Liver (tissue), 9 donors: ENCODE measurements around the gene ETV4. TPM values are rescaled to one million over a fixed set of nuclear protein-coding genes. Genes with fewer than 3 reads are reported as not detected.

ENCODE experiments used
- DNase-seq: peaks from one replicate; pipeline ENCODE4 v3.0.0-alpha.2; 2017; ENCODE audit warnings: low spot score
- H3K27ac ChIP-seq, 2 donors: one replicate each; pipeline ENCODE4 v1.7.0; 2013; ENCODE audit warnings: inconsistent platforms in 2 of 2, low read length in 2 of 2, control low read depth in 1 of 2, low read depth in 1 of 2, mild to moderate bottlenecking in 1 of 2
- H3K27me3 ChIP-seq, 4 donors: one replicate each; pipeline versions ENCODE4 v1.6.1 to v1.7.0; 2013; ENCODE audit warnings: low read length in 3 of 4, inconsistent platforms in 1 of 4, mild to moderate bottlenecking in 1 of 4, moderate library complexity in 1 of 4; ENCODE audit not compliant: control insufficient read depth in 4 of 4, insufficient read depth in 4 of 4
- H3K36me3 ChIP-seq, 4 donors: one replicate each; pipeline versions ENCODE4 v1.6.1 to v1.7.0; 2013; ENCODE audit warnings: low read length in 3 of 4, mild to moderate bottlenecking in 3 of 4, low read depth in 1 of 4, moderate library complexity in 1 of 4; ENCODE audit not compliant: control insufficient read depth in 4 of 4, insufficient read depth in 3 of 4
- H3K4me1 ChIP-seq, 4 donors: one replicate each; pipeline versions ENCODE4 v1.6.1 to v1.7.0; 2013; ENCODE audit warnings: low read length in 3 of 4, mild to moderate bottlenecking in 3 of 4, moderate library complexity in 1 of 4; ENCODE audit not compliant: control insufficient read depth in 4 of 4, insufficient read depth in 4 of 4
- H3K4me3 ChIP-seq, 3 donors: one replicate each; pipeline versions ENCODE4 v1.6.1 to v1.7.0; 2013; ENCODE audit warnings: low read length in 3 of 3, control low read depth in 1 of 3, low read depth in 1 of 3, mild to moderate bottlenecking in 1 of 3
- H3K9ac ChIP-seq, 2 donors: one replicate each; pipeline ENCODE4 v1.7.0; 2013; ENCODE audit warnings: low read length in 2 of 2, mild to moderate bottlenecking in 2 of 2, moderate library complexity in 2 of 2, control low read depth in 1 of 2, low read depth in 1 of 2
- H3K9me3 ChIP-seq, 4 donors: one replicate each; pipeline versions ENCODE4 v1.6.1 to v1.7.0; 2013; ENCODE audit warnings: low read length in 3 of 4; ENCODE audit not compliant: control insufficient read depth in 4 of 4
- CTCF ChIP-seq: fragments of 150-350 bp; IDR thresholded peaks from 2 replicates; pipeline ENCODE4 v1.5.1; 2017; ENCODE audit warnings: improper control_type of control experiment, low read depth, low read length; ENCODE audit not compliant: missing input control
- EGR1 ChIP-seq, 2 donors: IDR thresholded peaks; 2 replicates each; pipeline ENCODE4 v1.6.1; 2016 to 2018; ENCODE audit warnings: antibody characterized with exemption in 2 of 2, low read depth in 2 of 2
- FOXA1 ChIP-seq: IDR thresholded peaks from 2 replicates; pipeline ENCODE4 v1.6.1; 2016; ENCODE audit warnings: antibody characterized with exemption
- FOXA2 ChIP-seq: IDR thresholded peaks from 2 replicates; pipeline ENCODE4 v1.6.1; 2016; ENCODE audit warnings: antibody characterized with exemption
- GABPA ChIP-seq, 2 donors: IDR thresholded peaks in 1 of 2; conservative IDR thresholded peaks in 1 of 2; 2 replicates each; pipeline ENCODE4 v1.6.1; 2016; ENCODE audit warnings: antibody characterized with exemption in 2 of 2, mild to moderate bottlenecking in 1 of 2, moderate library complexity in 1 of 2
- HNF4A ChIP-seq, 2 donors: conservative IDR thresholded peaks; 2 replicates each; pipeline ENCODE4 v1.6.1; 2016; ENCODE audit warnings: antibody characterized with exemption in 2 of 2, mild to moderate bottlenecking in 2 of 2
- HNF4G ChIP-seq: IDR thresholded peaks from 2 replicates; pipeline ENCODE4 v1.6.1; 2016; ENCODE audit warnings: antibody characterized with exemption
- JUND ChIP-seq, 2 donors: IDR thresholded peaks; 2 replicates each; pipeline ENCODE4 v1.6.1; 2016; ENCODE audit warnings: antibody characterized with exemption in 2 of 2
- MAX ChIP-seq: IDR thresholded peaks from 2 replicates; pipeline ENCODE4 v1.6.1; 2016; ENCODE audit warnings: antibody characterized with exemption
- NR2F2 ChIP-seq: IDR thresholded peaks from 2 replicates; pipeline ENCODE4 v1.6.1; 2016; ENCODE audit warnings: antibody characterized with exemption
- RAD21 ChIP-seq, 2 donors: IDR thresholded peaks; 2 replicates each; pipeline ENCODE4 v1.6.1; 2016; ENCODE audit warnings: antibody characterized with exemption in 2 of 2, mild to moderate bottlenecking in 2 of 2
- RXRA ChIP-seq, 2 donors: IDR thresholded peaks; 2 replicates each; pipeline ENCODE4 v1.6.1; 2017 to 2018; ENCODE audit warnings: antibody characterized with exemption in 2 of 2, mild to moderate bottlenecking in 1 of 2
- SP1 ChIP-seq: IDR thresholded peaks from 2 replicates; pipeline ENCODE4 v1.6.1; 2018; ENCODE audit warnings: antibody characterized with exemption, mild to moderate bottlenecking
- TAF1 ChIP-seq: conservative IDR thresholded peaks from 2 replicates; pipeline ENCODE4 v1.6.1; 2016; ENCODE audit warnings: antibody characterized with exemption, mild to moderate bottlenecking
- YY1 ChIP-seq: IDR thresholded peaks from 2 replicates; pipeline ENCODE4 v1.6.1; 2016; ENCODE audit warnings: antibody characterized with exemption, mild to moderate bottlenecking
- WGBS: extraction: QIAGEN DNeasy Blood & Tissue Kit; methylation state at CpG from one replicate; pipeline ENCODE4 v1.1.7; 2013; 5-methylcytosine and 5-hydroxymethylcytosine counted together
- polyA plus RNA-seq, 2 donors: library from polyadenylated mRNA; stranded (reverse) in 1 of 2; unstranded in 1 of 2; fragments of 200-250 nt in 1 of 2; fragments of >200 nt in 1 of 2; fragmentation: Nextera tagmentation in 1 of 2; extraction: Ambion mirVana in 1 of 2; gene quantifications; one replicate each; pipeline versions ENCODE4 v1.2.1 to v1.2.3, GENCODE V29; 2013 to 2015
- total RNA-seq, 2 donors: library from RNA; depleted of rRNA; stranded (reverse); fragments of >200 nt; gene quantifications; one replicate each; pipeline ENCODE4 v1.2.3, GENCODE V29; 2014
- TF ChIP-seq, protein P1 (sequence below): IDR thresholded peaks from 2 replicates; pipeline ENCODE4 v1.6.1; 2016; ENCODE audit warnings: antibody characterized with exemption
- TF ChIP-seq, protein P2 (sequence below): IDR thresholded peaks from 2 replicates; pipeline ENCODE4 v1.6.1; 2016; ENCODE audit warnings: antibody characterized with exemption, mild to moderate bottlenecking
- TF ChIP-seq, protein P3 (sequence below): IDR thresholded peaks from 2 replicates; pipeline ENCODE4 v1.6.1; 2016; ENCODE audit warnings: antibody characterized with exemption
- donor health status: healthy.
- donor health status: healthy.
- donor health status: healthy.
- donor health status: healthy.
- donor health status: healthy.

ETV4 gene
- total and polyA plus RNA-seq, 4 donors = 0.08 to 1.1 (median 0.46) TPM

DNA sequence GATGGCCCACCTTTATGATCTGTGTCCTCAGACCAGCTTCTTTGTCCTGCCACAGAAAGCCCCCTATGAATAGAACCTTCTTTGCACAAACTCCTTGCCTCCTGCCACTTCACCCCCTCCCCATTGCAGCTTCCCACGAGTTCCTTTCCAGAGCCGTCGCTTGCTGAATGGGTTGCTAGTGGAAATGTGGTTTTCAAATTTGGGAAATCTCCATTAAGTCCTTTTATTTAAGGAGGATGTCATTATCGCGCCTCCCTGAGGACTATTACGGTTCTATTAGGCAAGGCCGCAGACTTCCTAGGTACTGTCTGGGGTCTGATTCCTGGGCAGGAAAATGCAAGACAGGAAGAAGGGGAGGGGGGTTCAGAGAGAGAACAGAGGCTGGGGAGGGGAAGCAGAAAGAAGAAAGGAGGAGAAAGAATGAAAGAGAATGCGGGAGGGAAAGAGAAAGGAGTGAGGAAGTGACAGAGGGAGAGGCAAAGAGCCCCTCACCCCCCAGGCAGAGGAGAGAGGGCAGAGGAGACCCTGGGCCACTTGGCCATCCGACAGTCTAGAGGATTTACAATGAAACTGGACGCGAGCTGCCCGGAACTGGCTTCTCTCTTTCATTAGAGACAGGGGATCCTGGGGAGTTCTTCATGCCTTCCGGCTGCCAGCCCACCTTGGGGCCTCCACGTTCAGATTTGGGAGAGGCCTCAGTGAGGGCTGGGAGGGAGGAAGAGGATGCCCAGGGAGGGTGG is 31.7 kb upstream of the ETV4 start:
- no peak overlapping the region for H3K4me3 ChIP-seq
- H3K9ac ChIP-seq = no peak overlapping the region
- H3K4me1 ChIP-seq = peaks cover 0 to 3% (median 0%) of the 10 kb centered on the region in 4 donors
- H3K27ac ChIP-seq = no peak overlapping the region
- no peak for TF ChIP-seq GABPA (IDR thresholded peaks at IDR 0.05 in 1 of 2, conservative IDR thresholded peaks at IDR 0.05 in 1 of 2)
- no peak for TF ChIP-seq YY1
- no peak for TF ChIP-seq NR2F2
- TF ChIP-seq SP1 = no peak
- no peak for TF ChIP-seq HNF4G
- TF ChIP-seq, protein P1, sequence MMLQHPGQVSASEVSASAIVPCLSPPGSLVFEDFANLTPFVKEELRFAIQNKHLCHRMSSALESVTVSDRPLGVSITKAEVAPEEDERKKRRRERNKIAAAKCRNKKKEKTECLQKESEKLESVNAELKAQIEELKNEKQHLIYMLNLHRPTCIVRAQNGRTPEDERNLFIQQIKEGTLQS = no peak
- TF ChIP-seq, protein P2, sequence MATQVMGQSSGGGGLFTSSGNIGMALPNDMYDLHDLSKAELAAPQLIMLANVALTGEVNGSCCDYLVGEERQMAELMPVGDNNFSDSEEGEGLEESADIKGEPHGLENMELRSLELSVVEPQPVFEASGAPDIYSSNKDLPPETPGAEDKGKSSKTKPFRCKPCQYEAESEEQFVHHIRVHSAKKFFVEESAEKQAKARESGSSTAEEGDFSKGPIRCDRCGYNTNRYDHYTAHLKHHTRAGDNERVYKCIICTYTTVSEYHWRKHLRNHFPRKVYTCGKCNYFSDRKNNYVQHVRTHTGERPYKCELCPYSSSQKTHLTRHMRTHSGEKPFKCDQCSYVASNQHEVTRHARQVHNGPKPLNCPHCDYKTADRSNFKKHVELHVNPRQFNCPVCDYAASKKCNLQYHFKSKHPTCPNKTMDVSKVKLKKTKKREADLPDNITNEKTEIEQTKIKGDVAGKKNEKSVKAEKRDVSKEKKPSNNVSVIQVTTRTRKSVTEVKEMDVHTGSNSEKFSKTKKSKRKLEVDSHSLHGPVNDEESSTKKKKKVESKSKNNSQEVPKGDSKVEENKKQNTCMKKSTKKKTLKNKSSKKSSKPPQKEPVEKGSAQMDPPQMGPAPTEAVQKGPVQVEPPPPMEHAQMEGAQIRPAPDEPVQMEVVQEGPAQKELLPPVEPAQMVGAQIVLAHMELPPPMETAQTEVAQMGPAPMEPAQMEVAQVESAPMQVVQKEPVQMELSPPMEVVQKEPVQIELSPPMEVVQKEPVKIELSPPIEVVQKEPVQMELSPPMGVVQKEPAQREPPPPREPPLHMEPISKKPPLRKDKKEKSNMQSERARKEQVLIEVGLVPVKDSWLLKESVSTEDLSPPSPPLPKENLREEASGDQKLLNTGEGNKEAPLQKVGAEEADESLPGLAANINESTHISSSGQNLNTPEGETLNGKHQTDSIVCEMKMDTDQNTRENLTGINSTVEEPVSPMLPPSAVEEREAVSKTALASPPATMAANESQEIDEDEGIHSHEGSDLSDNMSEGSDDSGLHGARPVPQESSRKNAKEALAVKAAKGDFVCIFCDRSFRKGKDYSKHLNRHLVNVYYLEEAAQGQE = no peak
- TF ChIP-seq EGR1 (IDR thresholded peaks at IDR 0.05; ENCODE audit: low read depth in 2 of 2) = no peak
- TF ChIP-seq JUND (IDR thresholded peaks at IDR 0.05) = no peak
- TF ChIP-seq, protein P3, sequence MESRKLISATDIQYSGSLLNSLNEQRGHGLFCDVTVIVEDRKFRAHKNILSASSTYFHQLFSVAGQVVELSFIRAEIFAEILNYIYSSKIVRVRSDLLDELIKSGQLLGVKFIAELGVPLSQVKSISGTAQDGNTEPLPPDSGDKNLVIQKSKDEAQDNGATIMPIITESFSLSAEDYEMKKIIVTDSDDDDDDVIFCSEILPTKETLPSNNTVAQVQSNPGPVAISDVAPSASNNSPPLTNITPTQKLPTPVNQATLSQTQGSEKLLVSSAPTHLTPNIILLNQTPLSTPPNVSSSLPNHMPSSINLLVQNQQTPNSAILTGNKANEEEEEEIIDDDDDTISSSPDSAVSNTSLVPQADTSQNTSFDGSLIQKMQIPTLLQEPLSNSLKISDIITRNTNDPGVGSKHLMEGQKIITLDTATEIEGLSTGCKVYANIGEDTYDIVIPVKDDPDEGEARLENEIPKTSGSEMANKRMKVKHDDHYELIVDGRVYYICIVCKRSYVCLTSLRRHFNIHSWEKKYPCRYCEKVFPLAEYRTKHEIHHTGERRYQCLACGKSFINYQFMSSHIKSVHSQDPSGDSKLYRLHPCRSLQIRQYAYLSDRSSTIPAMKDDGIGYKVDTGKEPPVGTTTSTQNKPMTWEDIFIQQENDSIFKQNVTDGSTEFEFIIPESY = no peak
- TF ChIP-seq MAX = no peak
- TF ChIP-seq RXRA (IDR thresholded peaks at IDR 0.05) = no peak
- no peak for TF ChIP-seq HNF4A (conservative IDR thresholded peaks at IDR 0.05)
- TF ChIP-seq TAF1 = no peak
- TF ChIP-seq FOXA2 = no peak
- no peak for TF ChIP-seq FOXA1
- no peak for TF ChIP-seq RAD21 (IDR thresholded peaks at IDR 0.05)
- no peak for TF ChIP-seq CTCF
- no peaks in the 10 kb centered on the region for H3K27me3 ChIP-seq
- H3K36me3 ChIP-seq = no peaks in the 10 kb centered on the region
- DNase-seq = no peak
- WGBS = 83% methylated on average over 14 of the region's 14 CpGs
- no peaks in the 10 kb centered on the region for H3K9me3 ChIP-seq
